Mesothelial cell of epicardium (in vitro differentiated cells): ENCODE data around the gene DICER1. TPM values are rescaled to one million over a fixed set of nuclear protein-coding genes. Genes with fewer than 3 reads are reported as not detected.
"Not testable (repeated sequence)": the region's sequence is repeated elsewhere in the genome, so short reads cannot be mapped to it uniquely, and the experiment has no call there.

Experiments used
- DNase-seq, 2 experiments: peaks; one replicate each; pipeline ENCODE4 v3.0.0; 2021; ENCODE audit warnings: low spot score in 2 of 2; ENCODE audit not compliant: unreplicated experiment in 2 of 2
- H3K27ac Mint-ChIP-seq: 2 replicates; pipeline ENCODE4 v1.8.0; 2021; ENCODE audit warnings: mixed read lengths
- H3K27me3 Mint-ChIP-seq: 2 replicates; pipeline ENCODE4 v1.8.0; 2021; ENCODE audit warnings: low read depth, mixed read lengths
- H3K36me3 Mint-ChIP-seq: 2 replicates; pipeline ENCODE4 v1.8.0; 2021; ENCODE audit warnings: mixed read lengths
- H3K4me1 Mint-ChIP-seq: 2 replicates; pipeline ENCODE4 v1.8.0; 2021; ENCODE audit warnings: mixed read lengths
- H3K4me3 Mint-ChIP-seq: 2 replicates; pipeline ENCODE4 v1.8.0; 2021; ENCODE audit warnings: mild to moderate bottlenecking, moderate library complexity, mixed read lengths
- H3K9me3 Mint-ChIP-seq: 2 replicates; pipeline ENCODE4 v1.8.0; 2021; ENCODE audit warnings: mixed read lengths
- CTCF ChIP-seq: fragments of 200-600 bp; sonication (generic); IDR thresholded peaks from one replicate; pipeline ENCODE4 v1.5.0; 2021; ENCODE audit warnings: antibody characterized with exemption; ENCODE audit not compliant: unreplicated experiment
- total RNA-seq: library from RNA; stranded (reverse); gene quantifications from 3 replicates; pipeline ENCODE4 v1.2.1, GENCODE V29; 2021

DICER1 gene
- total RNA-seq, 1 donor from 2014 or later, result 148 TPM

- Mint-ChIP-seq H3K27me3 (no peaks in the 10 kb centered on the region), H3K27ac (peak overlapping the region; percentile 36), H3K9me3 (no peaks in the 10 kb centered on the region), H3K36me3 (no peaks in the 10 kb centered on the region), H3K4me1 (peaks cover 52% of the 10 kb centered on the region), H3K4me3 (no peak overlapping the region)
- no peak for TF ChIP-seq CTCF
- no peak for DNase-seq
Measured at GRCh38 chr14:95138876-95139275, 18.5 kb downstream of the DICER1 start.

GRCh38 chr14:95138455-95138854, 18.9 kb downstream of the DICER1 start:
- DNase-seq, H3K27me3 Mint-ChIP-seq, H3K4me3 Mint-ChIP-seq, H3K36me3 Mint-ChIP-seq, H3K9me3 Mint-ChIP-seq: not testable (repeated sequence)
- Mint-ChIP-seq H3K4me1 (peaks cover 51% of the 10 kb centered on the region), H3K27ac (peak overlapping the region; percentile 89)

- Mint-ChIP-seq H3K9me3 (no peaks in the 10 kb centered on the region), H3K4me1 (peaks cover 46% of the 10 kb centered on the region), H3K27me3 (no peaks in the 10 kb centered on the region), H3K27ac (peak overlapping the region; percentile 90), H3K36me3 (no peaks in the 10 kb centered on the region), H3K4me3 (peak overlapping the region; percentile 13)
- DNase-seq, result no peak
- no peak for TF ChIP-seq CTCF
Measured at GRCh38 chr14:95137804-95138167, 19.5 kb downstream of the DICER1 start.

- Mint-ChIP-seq H3K27me3 (no peaks in the 10 kb centered on the region), H3K27ac (peak overlapping the region; percentile 90), H3K4me3 (no peak overlapping the region), H3K4me1 (peaks cover 43% of the 10 kb centered on the region), H3K36me3 (no peaks in the 10 kb centered on the region), H3K9me3 (no peaks in the 10 kb centered on the region)
- no peak for DNase-seq
- TF ChIP-seq CTCF, result no peak
Measured at GRCh38 chr14:95137164-95137803, 20.0 kb downstream of the DICER1 start.

- no peak for DNase-seq
- H3K9me3 Mint-ChIP-seq, result no peaks in the 10 kb centered on the region
- H3K27ac Mint-ChIP-seq, result peak overlapping the region; percentile 90
- H3K27me3 Mint-ChIP-seq, result no peaks in the 10 kb centered on the region
- TF ChIP-seq CTCF, result no peak
- peaks cover 4% of the 10 kb centered on the region for H3K36me3 Mint-ChIP-seq
- no peak overlapping the region for H3K4me3 Mint-ChIP-seq
- peaks cover 41% of the 10 kb centered on the region for H3K4me1 Mint-ChIP-seq
Measured at GRCh38 chr14:95136631-95137030, 20.7 kb downstream of the DICER1 start.

- Mint-ChIP-seq H3K4me1 (peaks cover 28% of the 10 kb centered on the region), H3K36me3 (peaks cover 7% of the 10 kb centered on the region), H3K27me3 (no peaks in the 10 kb centered on the region), H3K27ac (peak overlapping the region; percentile 21), H3K9me3 (no peaks in the 10 kb centered on the region), H3K4me3 (no peak overlapping the region)
- TF ChIP-seq CTCF, result no peak
- DNase-seq, result no peak
Measured at GRCh38 chr14:95134304-95134933, 22.9 kb downstream of the DICER1 start.
